Neutrophil (primary cell): ENCODE data around the gene CDCA5.

ENCODE experiments used
- H3K27ac ChIP-seq: fragments of 200-600 bp; sonication (generic); 2 replicates; pipeline ENCODE4 v1.5.1; 2016; ENCODE audit warnings: mild to moderate bottlenecking, moderate library complexity
- H3K27me3 ChIP-seq: fragments of 200-600 bp; sonication (generic); 2 replicates; pipeline ENCODE4 v1.6.0; 2016; ENCODE audit warnings: mild to moderate bottlenecking
- H3K36me3 ChIP-seq: fragments of 200-600 bp; sonication (generic); 2 replicates; pipeline ENCODE4 v1.5.1; 2017
- H3K4me1 ChIP-seq, 2 experiments: fragments of 200-600 bp in 1 of 2; sonication (generic) in 1 of 2; 1 replicate in 1 of 2; 2 replicates in 1 of 2; pipeline versions ENCODE4 v1.5.1 to v1.6.1; 2013 to 2016; ENCODE audit warnings: low read depth in 1 of 2, low read length in 1 of 2, mild to moderate bottlenecking in 1 of 2, moderate library complexity in 1 of 2; ENCODE audit not compliant: control insufficient read depth in 1 of 2, insufficient read depth in 1 of 2
- H3K4me3 ChIP-seq, 2 experiments: fragments of 200-600 bp in 1 of 2; sonication (generic) in 1 of 2; 1 replicate in 1 of 2; 2 replicates in 1 of 2; pipeline ENCODE4 v1.5.1; 2013 to 2016; ENCODE audit warnings: low read depth in 1 of 2, low read length in 1 of 2, mild to moderate bottlenecking in 1 of 2, moderate library complexity in 1 of 2
- H3K9me3 ChIP-seq: fragments of 200-600 bp; sonication (generic); 2 replicates; pipeline ENCODE4 v1.5.1; 2016
- TF ChIP-seq, protein P1 (sequence below): fragments of 200-600 bp; sonication (generic); IDR thresholded peaks from 2 replicates; pipeline ENCODE4 v1.5.1; 2016; ENCODE audit warnings: antibody characterized with exemption

The CDCA5 gene, protein sequence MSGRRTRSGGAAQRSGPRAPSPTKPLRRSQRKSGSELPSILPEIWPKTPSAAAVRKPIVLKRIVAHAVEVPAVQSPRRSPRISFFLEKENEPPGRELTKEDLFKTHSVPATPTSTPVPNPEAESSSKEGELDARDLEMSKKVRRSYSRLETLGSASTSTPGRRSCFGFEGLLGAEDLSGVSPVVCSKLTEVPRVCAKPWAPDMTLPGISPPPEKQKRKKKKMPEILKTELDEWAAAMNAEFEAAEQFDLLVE

GRCh38 chr11:65083834-65084597 lies at the start of gene CDCA5, which contains the start of gene ZFPL1:
CDCA5 (minus strand) TSS chr11:65084040; CDS start chr11:65083978, 62 bp downstream.
ZFPL1 (plus strand) TSS chr11:65084222; CDS start chr11:65084699, 477 bp downstream.
- H3K9me3 ChIP-seq = no peaks in the 10 kb centered on the region
- H3K4me1 ChIP-seq = peaks cover 29 to 36% of the 10 kb centered on the region in 2 experiments
- no peaks in the 10 kb centered on the region for H3K27me3 ChIP-seq
- TF ChIP-seq, protein P1, sequence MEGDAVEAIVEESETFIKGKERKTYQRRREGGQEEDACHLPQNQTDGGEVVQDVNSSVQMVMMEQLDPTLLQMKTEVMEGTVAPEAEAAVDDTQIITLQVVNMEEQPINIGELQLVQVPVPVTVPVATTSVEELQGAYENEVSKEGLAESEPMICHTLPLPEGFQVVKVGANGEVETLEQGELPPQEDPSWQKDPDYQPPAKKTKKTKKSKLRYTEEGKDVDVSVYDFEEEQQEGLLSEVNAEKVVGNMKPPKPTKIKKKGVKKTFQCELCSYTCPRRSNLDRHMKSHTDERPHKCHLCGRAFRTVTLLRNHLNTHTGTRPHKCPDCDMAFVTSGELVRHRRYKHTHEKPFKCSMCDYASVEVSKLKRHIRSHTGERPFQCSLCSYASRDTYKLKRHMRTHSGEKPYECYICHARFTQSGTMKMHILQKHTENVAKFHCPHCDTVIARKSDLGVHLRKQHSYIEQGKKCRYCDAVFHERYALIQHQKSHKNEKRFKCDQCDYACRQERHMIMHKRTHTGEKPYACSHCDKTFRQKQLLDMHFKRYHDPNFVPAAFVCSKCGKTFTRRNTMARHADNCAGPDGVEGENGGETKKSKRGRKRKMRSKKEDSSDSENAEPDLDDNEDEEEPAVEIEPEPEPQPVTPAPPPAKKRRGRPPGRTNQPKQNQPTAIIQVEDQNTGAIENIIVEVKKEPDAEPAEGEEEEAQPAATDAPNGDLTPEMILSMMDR = peak; percentile 51
- peaks cover 40% of the 10 kb centered on the region for H3K36me3 ChIP-seq
- peak within 1 kb of the TSS; percentile 89 for H3K27ac ChIP-seq
- H3K4me3 ChIP-seq = peak within 1 kb of the TSS; percentile 76 to 82

DNA sequence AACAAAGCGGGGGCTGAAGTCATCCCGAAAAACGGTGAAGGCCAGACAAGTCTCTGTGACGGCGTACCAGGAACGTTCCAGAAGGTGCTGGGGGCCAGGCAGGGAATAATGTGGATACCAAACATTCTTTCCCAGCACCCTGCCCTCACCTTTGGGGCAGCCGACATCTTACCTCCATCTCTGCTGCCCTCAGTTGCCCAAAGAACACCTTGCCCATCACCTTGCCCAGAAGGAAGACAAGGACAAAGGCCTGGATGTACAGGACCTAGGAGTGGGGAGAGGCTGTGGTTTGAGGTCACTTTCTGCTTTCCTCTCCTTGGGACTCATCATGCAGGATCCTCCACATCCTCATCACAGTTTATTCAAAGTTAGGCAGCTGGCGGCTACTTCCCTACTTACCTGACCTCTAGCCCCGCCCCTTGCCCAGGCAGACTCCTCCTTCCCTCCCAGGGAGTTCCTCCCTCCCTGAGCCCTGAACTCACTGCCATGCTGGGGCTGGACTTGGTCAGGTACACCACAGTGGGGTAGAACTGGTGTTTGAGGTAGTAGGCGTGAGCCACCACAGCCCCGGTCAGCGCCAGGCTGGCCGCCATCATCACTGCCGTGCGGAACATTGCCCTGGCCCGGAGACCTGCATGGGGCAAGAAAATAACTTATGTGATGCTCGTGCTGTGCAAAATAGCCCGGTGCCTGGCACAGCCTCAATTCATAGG lies 49.3 kb upstream of the CDCA5 start:
- no peaks in the 10 kb centered on the region for H3K9me3 ChIP-seq
- H3K27ac ChIP-seq = peak overlapping the region; percentile 95
- no peaks in the 10 kb centered on the region for H3K27me3 ChIP-seq
- peaks cover 47% of the 10 kb centered on the region for H3K36me3 ChIP-seq
- TF ChIP-seq, protein P1 = no peak
- peak overlapping the region; percentile 74 to 90 for H3K4me3 ChIP-seq
- peaks cover 34 to 38% of the 10 kb centered on the region in 2 experiments for H3K4me1 ChIP-seq

GRCh38 chr11:65132238-65132987 lies 48.6 kb upstream of the CDCA5 start:
- H3K27me3 ChIP-seq = no peaks in the 10 kb centered on the region
- no peaks in the 10 kb centered on the region for H3K9me3 ChIP-seq
- H3K36me3 ChIP-seq = peaks cover 54% of the 10 kb centered on the region
- peak overlapping the region in 1 of 2 experiments; percentile 90 for H3K4me3 ChIP-seq
- TF ChIP-seq, protein P1 = no peak
- peak overlapping the region; percentile 95 for H3K27ac ChIP-seq
- peaks cover 34 to 38% of the 10 kb centered on the region in 2 experiments for H3K4me1 ChIP-seq

- Histone ChIP-seq H3K4me1 (peaks cover 34 to 38% of the 10 kb centered on the region in 2 experiments), H3K9me3 (no peaks in the 10 kb centered on the region), H3K27me3 (no peaks in the 10 kb centered on the region), H3K27ac (peak overlapping the region; percentile 95), H3K36me3 (peaks cover 59% of the 10 kb centered on the region), H3K4me3 (no peak overlapping the region)
- TF ChIP-seq, protein P1 = no peak
Observed at GRCh38 chr11:65131895-65132237, 48.0 kb upstream of the CDCA5 start.

DNA sequence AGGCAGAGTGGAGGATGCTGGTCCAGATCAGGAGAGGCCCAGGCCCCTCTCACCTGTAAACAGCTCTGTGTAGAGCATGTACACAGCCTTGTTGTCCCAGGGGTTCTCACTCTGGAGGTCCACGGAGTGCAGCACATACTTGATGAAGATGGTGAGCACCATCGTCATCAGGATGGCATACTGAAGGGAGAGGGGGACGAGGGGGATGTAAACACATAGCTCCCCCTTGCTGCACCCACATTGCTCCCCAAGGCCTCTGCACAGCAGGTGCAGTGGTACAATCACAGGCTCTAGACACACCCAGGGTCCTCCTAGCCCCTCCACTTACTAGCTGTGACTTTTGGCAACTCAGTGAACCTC lies 47.6 kb upstream of the CDCA5 start:
- Histone ChIP-seq H3K27ac (no peak overlapping the region), H3K36me3 (peaks cover 64% of the 10 kb centered on the region), H3K4me3 (no peak overlapping the region), H3K27me3 (no peaks in the 10 kb centered on the region), H3K4me1 (peaks cover 34 to 38% of the 10 kb centered on the region in 2 experiments), H3K9me3 (no peaks in the 10 kb centered on the region)
- TF ChIP-seq, protein P1 = no peak
